CD14-positive monocyte (primary cell): Measurements from ENCODE around the gene TYR. TPM values are rescaled to one million over a fixed set of nuclear protein-coding genes. Genes with fewer than 3 reads are reported as not detected.
"Not testable (repeated sequence)": the region's sequence is repeated elsewhere in the genome, so short reads cannot be mapped to it uniquely, and the experiment has no call there.

Experiments
- DNase-seq, 3 donors: peaks; one replicate each; pipeline ENCODE4 v3.0.0-alpha.2; 2011 to 2022
- H2AFZ ChIP-seq: 2 replicates; pipeline ENCODE4 v1.6.0; 2012; ENCODE audit warnings: mild to moderate bottlenecking, low read depth, low read length, inconsistent platforms; ENCODE audit not compliant: insufficient read depth, poor library complexity, severe bottlenecking
- H3K27ac ChIP-seq, 2 donors: 1 replicate in 1 of 2; 2 replicates in 1 of 2; pipeline ENCODE4 v1.5.1; 2012 to 2013; ENCODE audit warnings: low read length in 2 of 2, control low read depth in 1 of 2, inconsistent platforms in 1 of 2, low read depth in 1 of 2, mild to moderate bottlenecking in 1 of 2
- H3K27me3 ChIP-seq, 2 donors: one replicate each; pipeline versions ENCODE4 v1.6.0 to v1.6.1; 2011 to 2013; ENCODE audit warnings: low read length in 2 of 2; ENCODE audit not compliant: control insufficient read depth in 2 of 2, insufficient read depth in 2 of 2
- H3K36me3 ChIP-seq, 2 donors: replicated peaks in 1 of 2; 1 replicate in 1 of 2; 2 replicates in 1 of 2; pipeline versions ENCODE4 v1.5.1 to v1.6.1; 2012 to 2013; ENCODE audit warnings: low read length in 2 of 2, control low read depth in 1 of 2, inconsistent platforms in 1 of 2, mild to moderate bottlenecking in 1 of 2; ENCODE audit not compliant: insufficient read depth in 2 of 2, control insufficient read depth in 1 of 2
- H3K4me1 ChIP-seq, 2 donors: 1 replicate in 1 of 2; 2 replicates in 1 of 2; pipeline versions ENCODE4 v1.5.1 to v1.6.1; 2012 to 2013; ENCODE audit warnings: low read length in 2 of 2, control low read depth in 1 of 2, inconsistent platforms in 1 of 2, mild to moderate bottlenecking in 1 of 2, moderate library complexity in 1 of 2; ENCODE audit not compliant: insufficient read depth in 2 of 2, control insufficient read depth in 1 of 2
- H3K4me2 ChIP-seq: replicated peaks from 2 replicates; pipeline ENCODE3; 2012; ENCODE audit warnings: low read length, moderate library complexity, mild to moderate bottlenecking; ENCODE audit not compliant: poor library complexity, severe bottlenecking; ENCODE audit errors: extremely low read depth
- H3K4me3 ChIP-seq, 3 experiments: fragments of 200-600 bp in 1 of 3; sonication (generic) in 1 of 3; replicated peaks in 1 of 3; 1 replicate in 2 of 3; 2 replicates in 1 of 3; pipeline ENCODE4 v1.5.1; 2011 to 2013; ENCODE audit warnings: low read length in 3 of 3, mild to moderate bottlenecking in 3 of 3, control low read depth in 2 of 3, low read depth in 2 of 3, inconsistent platforms in 1 of 3, moderate library complexity in 1 of 3
- H3K79me2 ChIP-seq: 2 replicates; pipeline ENCODE4 v1.6.0; 2012; ENCODE audit warnings: mild to moderate bottlenecking, control low read depth, inconsistent platforms, low read length, moderate library complexity; ENCODE audit not compliant: insufficient read depth
- H3K9ac ChIP-seq: 2 replicates; pipeline ENCODE4 v1.6.0; 2017; ENCODE audit warnings: low read length, mild to moderate bottlenecking; ENCODE audit not compliant: insufficient read depth, poor library complexity, severe bottlenecking
- H3K9me3 ChIP-seq, 2 donors: replicated peaks in 1 of 2; 1 replicate in 1 of 2; 2 replicates in 1 of 2; pipeline versions ENCODE4 v1.5.1 to v1.6.1; 2012 to 2013; ENCODE audit warnings: low read length in 2 of 2, control low read depth in 1 of 2; ENCODE audit not compliant: control insufficient read depth in 1 of 2, insufficient read depth in 1 of 2
- H4K20me1 ChIP-seq: 2 replicates; pipeline ENCODE4 v1.6.0; 2012; ENCODE audit warnings: mild to moderate bottlenecking, low read length, control low read depth, moderate library complexity; ENCODE audit not compliant: insufficient read depth
- H3K27ac Mint-ChIP-seq, 7 donors: one replicate each; pipeline ENCODE4 v1.8.0; 2020; ENCODE audit warnings: mild to moderate bottlenecking in 7 of 7, mixed read lengths in 7 of 7, moderate library complexity in 6 of 7, inconsistent platforms in 2 of 7
- H3K27me3 Mint-ChIP-seq, 3 donors: one replicate each; pipeline ENCODE4 v1.8.0; 2021 to 2022; ENCODE audit warnings: low read depth in 3 of 3, mild to moderate bottlenecking in 3 of 3, mixed read lengths in 3 of 3, moderate library complexity in 3 of 3, inconsistent platforms in 1 of 3
- H3K36me3 Mint-ChIP-seq, 2 donors: one replicate each; pipeline ENCODE4 v1.8.0; 2020; ENCODE audit warnings: mixed read lengths in 2 of 2, inconsistent platforms in 1 of 2, mild to moderate bottlenecking in 1 of 2
- H3K4me1 Mint-ChIP-seq: one replicate; pipeline ENCODE4 v1.8.0; 2020; ENCODE audit warnings: mild to moderate bottlenecking, mixed read lengths
- H3K4me3 Mint-ChIP-seq, 2 donors: one replicate each; pipeline ENCODE4 v1.8.0; 2020; ENCODE audit warnings: mild to moderate bottlenecking in 2 of 2, mixed read lengths in 2 of 2, moderate library complexity in 1 of 2
- H3K9me3 Mint-ChIP-seq, 7 donors: one replicate each; pipeline ENCODE4 v1.8.0; 2020 to 2022; ENCODE audit warnings: mixed read lengths in 7 of 7, mild to moderate bottlenecking in 6 of 7, moderate library complexity in 6 of 7, inconsistent platforms in 2 of 7
- WGBS: methylation state at CpG from one replicate; pipeline ENCODE4 v1.1.5; 2013; ENCODE audit warnings: missing lambda C conversion rate; ENCODE audit not compliant: insufficient coverage; 5-methylcytosine and 5-hydroxymethylcytosine counted together
- intact Hi-C, 2 donors: fragments of 100-400 bp; cut with micrococcal nuclease; formaldehyde crosslinking; loops; one replicate each; pipeline versions ENCODE4 v1.15.0 to v1.15.1; 2023
- polyA plus RNA-seq, 3 donors: library from polyadenylated mRNA; depleted of rRNA in 1 of 3; unstranded in 2 of 3; stranded (reverse) in 1 of 3; fragments of 300-500 nt in 2 of 3; fragments of >200 nt in 1 of 3; fragmentation: Illumina TruSeq in 2 of 3; gene quantifications; 1 replicate in 2 of 3; 2 replicates in 1 of 3; pipeline ENCODE4 v1.2.3, GENCODE V29; 2012 to 2021

The TYR gene
- polyA plus RNA-seq, 3 donors = not detected

GRCh38 chr11:89303029-89303428, 125.4 kb downstream of the TYR start:
- H3K27me3 Mint-ChIP-seq, H3K27ac Mint-ChIP-seq, H3K79me2 ChIP-seq, H3K4me3 ChIP-seq, H3K27me3 ChIP-seq, H2AFZ ChIP-seq, H3K4me2 ChIP-seq, H3K27ac ChIP-seq, H3K9me3 ChIP-seq, H4K20me1 ChIP-seq, DNase-seq, intact Hi-C loops, H3K9ac ChIP-seq, H3K4me1 Mint-ChIP-seq, H3K4me1 ChIP-seq, H3K9me3 Mint-ChIP-seq, H3K36me3 Mint-ChIP-seq, H3K4me3 Mint-ChIP-seq, H3K36me3 ChIP-seq: not testable (repeated sequence)
- no CpG with 5 or more reads among the region's 1 CpG for WGBS

- H3K27ac ChIP-seq, H3K4me3 ChIP-seq, intact Hi-C loops, H3K36me3 Mint-ChIP-seq, H3K4me3 Mint-ChIP-seq, H3K27me3 ChIP-seq, H3K27me3 Mint-ChIP-seq, H4K20me1 ChIP-seq, H3K4me1 ChIP-seq, H3K36me3 ChIP-seq, H3K27ac Mint-ChIP-seq, DNase-seq, H3K79me2 ChIP-seq, H3K9ac ChIP-seq, H3K9me3 Mint-ChIP-seq, H3K4me1 Mint-ChIP-seq, H2AFZ ChIP-seq, H3K9me3 ChIP-seq, H3K4me2 ChIP-seq: not testable (repeated sequence)
- WGBS = 100% methylated on average over 1 of the region's 1 CpG
These were observed 130.6 kb downstream of the TYR start for GRCh38 chr11:89308272-89308671.

GRCh38 chr11:89309321-89309985, 131.8 kb downstream of the TYR start:
- H3K9ac ChIP-seq, H3K36me3 ChIP-seq, H3K4me2 ChIP-seq, H3K27ac Mint-ChIP-seq, H3K79me2 ChIP-seq, H3K27me3 Mint-ChIP-seq, H3K4me3 Mint-ChIP-seq, DNase-seq, H2AFZ ChIP-seq, H3K27ac ChIP-seq, intact Hi-C loops, H4K20me1 ChIP-seq, H3K27me3 ChIP-seq, H3K9me3 ChIP-seq, H3K4me1 Mint-ChIP-seq, H3K36me3 Mint-ChIP-seq, H3K9me3 Mint-ChIP-seq, H3K4me3 ChIP-seq, H3K4me1 ChIP-seq: not testable (repeated sequence)
- WGBS = no CpG with 5 or more reads among the region's 3 CpGs

GRCh38 chr11:89310607-89311006, 132.9 kb downstream of the TYR start:
- DNase-seq, H3K79me2 ChIP-seq, H3K9me3 Mint-ChIP-seq, H3K27ac Mint-ChIP-seq, H3K27ac ChIP-seq, intact Hi-C loops, H3K36me3 ChIP-seq, H4K20me1 ChIP-seq, H3K9me3 ChIP-seq, H3K4me2 ChIP-seq, H3K4me3 ChIP-seq, H3K4me1 Mint-ChIP-seq, H3K4me3 Mint-ChIP-seq, H3K9ac ChIP-seq, H3K27me3 ChIP-seq, H3K36me3 Mint-ChIP-seq, H3K4me1 ChIP-seq, H2AFZ ChIP-seq, H3K27me3 Mint-ChIP-seq: not testable (repeated sequence)
- WGBS = no CpG with 5 or more reads among the region's 3 CpGs
